ENCODE measurements around the gene QPCT. TPM values are rescaled to one million over a fixed set of nuclear protein-coding genes. Genes with fewer than 3 reads are reported as not detected.

QPCT gene
- total RNA-seq, 1 donor from 2014 or later = 2.7 TPM

- H3K4me1 Mint-ChIP-seq (ENCODE audit: low read depth) = no peaks in the 10 kb centered on the region
- H3K27me3 Mint-ChIP-seq = peaks cover 8% of the 10 kb centered on the region
- TF ChIP-seq, protein P1, sequence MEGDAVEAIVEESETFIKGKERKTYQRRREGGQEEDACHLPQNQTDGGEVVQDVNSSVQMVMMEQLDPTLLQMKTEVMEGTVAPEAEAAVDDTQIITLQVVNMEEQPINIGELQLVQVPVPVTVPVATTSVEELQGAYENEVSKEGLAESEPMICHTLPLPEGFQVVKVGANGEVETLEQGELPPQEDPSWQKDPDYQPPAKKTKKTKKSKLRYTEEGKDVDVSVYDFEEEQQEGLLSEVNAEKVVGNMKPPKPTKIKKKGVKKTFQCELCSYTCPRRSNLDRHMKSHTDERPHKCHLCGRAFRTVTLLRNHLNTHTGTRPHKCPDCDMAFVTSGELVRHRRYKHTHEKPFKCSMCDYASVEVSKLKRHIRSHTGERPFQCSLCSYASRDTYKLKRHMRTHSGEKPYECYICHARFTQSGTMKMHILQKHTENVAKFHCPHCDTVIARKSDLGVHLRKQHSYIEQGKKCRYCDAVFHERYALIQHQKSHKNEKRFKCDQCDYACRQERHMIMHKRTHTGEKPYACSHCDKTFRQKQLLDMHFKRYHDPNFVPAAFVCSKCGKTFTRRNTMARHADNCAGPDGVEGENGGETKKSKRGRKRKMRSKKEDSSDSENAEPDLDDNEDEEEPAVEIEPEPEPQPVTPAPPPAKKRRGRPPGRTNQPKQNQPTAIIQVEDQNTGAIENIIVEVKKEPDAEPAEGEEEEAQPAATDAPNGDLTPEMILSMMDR (IDR thresholded peaks at IDR 0.05; ENCODE audit: unreplicated experiment) = no peak
- no peak for DNase-seq (ENCODE audit: low spot score, unreplicated experiment)
- no peaks in the 10 kb centered on the region for H3K36me3 Mint-ChIP-seq (ENCODE audit: insufficient read depth)
- H3K9me3 Mint-ChIP-seq (ENCODE audit: low read depth) = no peaks in the 10 kb centered on the region
- no peak overlapping the region for H3K4me3 Mint-ChIP-seq (ENCODE audit: low read depth)
- H3K27ac Mint-ChIP-seq = no peak overlapping the region
These were observed 50.5 kb downstream of the QPCT start for GRCh38 chr2:37394796-37395555.

GRCh38 chr2:37396890-37397565, 52.6 kb downstream of the QPCT start:
- H3K36me3 Mint-ChIP-seq (ENCODE audit: insufficient read depth) = no peaks in the 10 kb centered on the region
- TF ChIP-seq, protein P1 (IDR thresholded peaks at IDR 0.05; ENCODE audit: unreplicated experiment) = no peak
- no peaks in the 10 kb centered on the region for H3K9me3 Mint-ChIP-seq (ENCODE audit: low read depth)
- H3K4me3 Mint-ChIP-seq (ENCODE audit: low read depth) = no peak overlapping the region
- no peak overlapping the region for H3K27ac Mint-ChIP-seq
- peaks cover 3% of the 10 kb centered on the region for H3K27me3 Mint-ChIP-seq
- no peak for DNase-seq (ENCODE audit: low spot score, unreplicated experiment)
- no peaks in the 10 kb centered on the region for H3K4me1 Mint-ChIP-seq (ENCODE audit: low read depth)

GRCh38 chr2:37398990-37399389, 54.6 kb downstream of the QPCT start:
- DNase-seq (ENCODE audit: low spot score, unreplicated experiment) = no peak
- Mint-ChIP-seq H3K9me3 (ENCODE audit: low read depth) (no peaks in the 10 kb centered on the region), H3K27me3 (peaks cover 3% of the 10 kb centered on the region), H3K27ac (no peak overlapping the region), H3K36me3 (ENCODE audit: insufficient read depth) (no peaks in the 10 kb centered on the region), H3K4me1 (ENCODE audit: low read depth) (no peaks in the 10 kb centered on the region), H3K4me3 (ENCODE audit: low read depth) (no peak overlapping the region)
- TF ChIP-seq, protein P1 (IDR thresholded peaks at IDR 0.05; ENCODE audit: unreplicated experiment) = no peak

- no peak overlapping the region for H3K27ac Mint-ChIP-seq
- H3K36me3 Mint-ChIP-seq (ENCODE audit: insufficient read depth) = no peaks in the 10 kb centered on the region
- no peaks in the 10 kb centered on the region for H3K9me3 Mint-ChIP-seq (ENCODE audit: low read depth)
- DNase-seq (ENCODE audit: low spot score, unreplicated experiment) = no peak
- no peak overlapping the region for H3K4me3 Mint-ChIP-seq (ENCODE audit: low read depth)
- no peaks in the 10 kb centered on the region for H3K4me1 Mint-ChIP-seq (ENCODE audit: low read depth)
- TF ChIP-seq, protein P1 (IDR thresholded peaks at IDR 0.05; ENCODE audit: unreplicated experiment) = no peak
- H3K27me3 Mint-ChIP-seq = peaks cover 3% of the 10 kb centered on the region
These were observed 55.6 kb downstream of the QPCT start for GRCh38 chr2:37400041-37400440.

GRCh38 chr2:37402636-37403035, 58.2 kb downstream of the QPCT start:
- no peak for DNase-seq (ENCODE audit: low spot score, unreplicated experiment)
- H3K36me3 Mint-ChIP-seq (ENCODE audit: insufficient read depth) = no peaks in the 10 kb centered on the region
- no peaks in the 10 kb centered on the region for H3K9me3 Mint-ChIP-seq (ENCODE audit: low read depth)
- H3K27ac Mint-ChIP-seq = no peak overlapping the region
- H3K4me1 Mint-ChIP-seq (ENCODE audit: low read depth) = no peaks in the 10 kb centered on the region
- no peaks in the 10 kb centered on the region for H3K27me3 Mint-ChIP-seq
- H3K4me3 Mint-ChIP-seq (ENCODE audit: low read depth) = no peak overlapping the region
- TF ChIP-seq, protein P1 (IDR thresholded peaks at IDR 0.05; ENCODE audit: unreplicated experiment) = no peak

Measured in progenitor cell of endocrine pancreas (in vitro differentiated cells).